HG02610 (cell line): ENCODE data around the gene CSNK1G1.
A peak's percentile ranks its signal among the peaks of the same experiment; 100 is the strongest.
"Not testable (repeated sequence)": the region's sequence is repeated elsewhere in the genome, so short reads cannot be mapped to it uniquely, and the experiment has no call there.

ENCODE experiments used
- ATAC-seq: cut with Tn5 transposase; IDR thresholded peaks from one replicate; pipeline ENCODE4 v1.9.1; 2021; ENCODE audit warnings: mild to moderate bottlenecking, moderate library complexity; ENCODE audit not compliant: unreplicated experiment

The CSNK1G1 gene

GRCh38 chr15:64355944-64356709 is at the start of gene CSNK1G1:
CSNK1G1 (minus strand) TSS chr15:64356173; CDS start chr15:64300499, 55,674 bp downstream.
- ATAC-seq, result peak; percentile 98

- no peak for ATAC-seq
Observed at GRCh38 chr15:64400583-64400982, 44.6 kb upstream of the CSNK1G1 start.

GRCh38 chr15:64398575-64398974 is 42.6 kb upstream of the CSNK1G1 start:
- ATAC-seq, result no peak

- ATAC-seq, result no peak
Observed at GRCh38 chr15:64396789-64397188, 40.8 kb upstream of the CSNK1G1 start.

GRCh38 chr15:64392471-64392870 is 36.5 kb upstream of the CSNK1G1 start:
- ATAC-seq, result not testable (repeated sequence)

- no peak for ATAC-seq
Observed at GRCh38 chr15:64389036-64389435, 33.1 kb upstream of the CSNK1G1 start.

GRCh38 chr15:64387562-64388168 is 31.7 kb upstream of the CSNK1G1 start, which contains the start of gene TRIP4:
TRIP4 (plus strand) TSS chr15:64387836; CDS start chr15:64387864, 28 bp downstream.
- peak; percentile 98 for ATAC-seq

- no peak for ATAC-seq
Observed at GRCh38 chr15:64386291-64386690, 30.3 kb upstream of the CSNK1G1 start.

GRCh38 chr15:64383760-64384159 is 27.8 kb upstream of the CSNK1G1 start:
- no peak for ATAC-seq

GRCh38 chr15:64381000-64381751 is 25.2 kb upstream of the CSNK1G1 start, which contains the start of gene PCLAF:
PCLAF (minus strand) TSS chr15:64381441; CDS start chr15:64381371, 70 bp downstream.
- ATAC-seq, result peak; percentile 99

- ATAC-seq, result not testable (repeated sequence)
Observed at GRCh38 chr15:64380130-64380870, 24.3 kb upstream of the CSNK1G1 start.

GRCh38 chr15:64379216-64379960 is 23.4 kb upstream of the CSNK1G1 start:
- ATAC-seq, result no peak

- no peak for ATAC-seq
Observed at GRCh38 chr15:64373360-64373759, 17.4 kb upstream of the CSNK1G1 start.

- not testable (repeated sequence) for ATAC-seq
Observed at GRCh38 chr15:64371383-64371782, 15.4 kb upstream of the CSNK1G1 start.

GRCh38 chr15:64369078-64369607 is 13.2 kb upstream of the CSNK1G1 start:
- ATAC-seq, result no peak

- ATAC-seq, result no peak
Observed at GRCh38 chr15:64361259-64361658, 5.3 kb upstream of the CSNK1G1 start.

- ATAC-seq, result no peak
Observed at GRCh38 chr15:64356710-64357040, 702 bp upstream of the CSNK1G1 start.

- ATAC-seq, result peak; percentile 14
Observed at GRCh38 chr15:64355348-64355943, 527 bp downstream of the CSNK1G1 start.

- ATAC-seq, result no peak
Observed at GRCh38 chr15:64354688-64355344, 1.2 kb downstream of the CSNK1G1 start.
